Activated CD4-positive, CD25-positive, alpha-beta regulatory T cell treated with anti-CD3 and anti-CD28 coated beads, Interleukin-2, amount 50 U/mL, for 72 hours (primary cell): Measurements from ENCODE around the gene POLR1E.
"Not testable (repeated sequence)": the region's sequence is repeated elsewhere in the genome, so short reads cannot be mapped to it uniquely, and the experiment has no call there.

ENCODE experiments used
- DNase-seq: peaks from one replicate; pipeline ENCODE4 v3.0.0; 2021

POLR1E gene

GRCh38 chr9:37465249-37466036, 20.3 kb upstream of the POLR1E start, which contains the start of gene ZBTB5:
Gene ZBTB5, minus strand, starts transcription at chr9:37465450. Its CDS starts 22,899 bp downstream, at chr9:37442551.
- peak; percentile 96 for DNase-seq

GRCh38 chr9:37466037-37466709, 19.6 kb upstream of the POLR1E start:
- peak; percentile 63 for DNase-seq

- not testable (repeated sequence) for DNase-seq
Observed at GRCh38 chr9:37467530-37467929, 18.2 kb upstream of the POLR1E start.

GRCh38 chr9:37468620-37469019, 17.1 kb upstream of the POLR1E start:
- no peak for DNase-seq

GRCh38 chr9:37471942-37472684, 13.6 kb upstream of the POLR1E start:
- no peak for DNase-seq

- not testable (repeated sequence) for DNase-seq
Observed at GRCh38 chr9:37473982-37474381, 11.8 kb upstream of the POLR1E start.

GRCh38 chr9:37474438-37474837, 11.3 kb upstream of the POLR1E start:
- DNase-seq = no peak

GRCh38 chr9:37476930-37477329, 8.8 kb upstream of the POLR1E start:
- no peak for DNase-seq

GRCh38 chr9:37477443-37477842, 8.3 kb upstream of the POLR1E start:
- DNase-seq = not testable (repeated sequence)

- DNase-seq = not testable (repeated sequence)
Observed at GRCh38 chr9:37477987-37478619, 7.6 kb upstream of the POLR1E start.

- DNase-seq = no peak
Observed at GRCh38 chr9:37480759-37481158, 5.0 kb upstream of the POLR1E start.

GRCh38 chr9:37486256-37486615, 488 bp downstream of the POLR1E start:
- DNase-seq = no peak

GRCh38 chr9:37486616-37487548, 1.1 kb downstream of the POLR1E start:
- no peak for DNase-seq

- DNase-seq = no peak
Observed at GRCh38 chr9:37491939-37492338, 6.2 kb downstream of the POLR1E start.

- DNase-seq = no peak
Observed at GRCh38 chr9:37495571-37495970, 9.8 kb downstream of the POLR1E start.

- DNase-seq = no peak
Observed at GRCh38 chr9:37496020-37496419, 10.3 kb downstream of the POLR1E start.

- DNase-seq = no peak
Observed at GRCh38 chr9:37497320-37497719, 11.6 kb downstream of the POLR1E start.

GRCh38 chr9:37498457-37498856, 12.7 kb downstream of the POLR1E start:
- DNase-seq = no peak

- no peak for DNase-seq
Observed at GRCh38 chr9:37499297-37499696, 13.5 kb downstream of the POLR1E start.

- DNase-seq = no peak
Observed at GRCh38 chr9:37501957-37502596, 16.3 kb downstream of the POLR1E start.

- DNase-seq = no peak
Observed at GRCh38 chr9:37503736-37504135, 18.0 kb downstream of the POLR1E start.
